Neural cell (in vitro differentiated cells): Measurements from ENCODE around the gene HDAC7. TPM values are rescaled to one million over a fixed set of nuclear protein-coding genes. Genes with fewer than 3 reads are reported as not detected.

Experiments
- H2AFZ ChIP-seq: fragments of 200-600, 300-800 bp; sonication (generic), shearing (Covaris generic); 2 replicates; pipeline ENCODE4 v1.6.0; 2014; ENCODE audit warnings: low read depth, mild to moderate bottlenecking, antibody characterized with exemption, low read length, moderate library complexity
- H3F3A ChIP-seq: fragments of 200-600 bp; shearing (Covaris generic); 2 replicates; pipeline ENCODE4 v1.6.1; 2016; ENCODE audit warnings: mild to moderate bottlenecking, moderate library complexity, mixed read lengths, antibody characterized with exemption, low read length; ENCODE audit not compliant: insufficient read depth, poor library complexity, severe bottlenecking
- H3K27ac ChIP-seq: fragments of 200-600, 300-800 bp; sonication (generic), shearing (Covaris generic); 2 replicates; pipeline ENCODE4 v1.5.1; 2014; ENCODE audit warnings: mild to moderate bottlenecking, low read length, moderate library complexity
- H3K27me3 ChIP-seq: fragments of 300-800, 200-600 bp; sonication (generic), shearing (Covaris generic); 2 replicates; pipeline ENCODE4 v1.6.0; 2014; ENCODE audit warnings: mild to moderate bottlenecking, low read depth, low read length, moderate library complexity; ENCODE audit not compliant: insufficient read depth
- H3K36me3 ChIP-seq: fragments of 300-800, 200-600 bp; sonication (generic), shearing (Covaris generic); 2 replicates; pipeline ENCODE4 v1.5.1; 2014; ENCODE audit warnings: mild to moderate bottlenecking, antibody characterized with exemption, low read length, moderate library complexity; ENCODE audit not compliant: insufficient read depth
- H3K4me2 ChIP-seq: fragments of 300-800, 200-600 bp; sonication (generic), shearing (Covaris generic); 2 replicates; pipeline ENCODE4 v1.6.0; 2014; ENCODE audit warnings: mild to moderate bottlenecking, low read length
- H3K4me3 ChIP-seq: fragments of 300-800, 200-600 bp; sonication (generic), shearing (Covaris generic); 2 replicates; pipeline ENCODE4 v1.5.1; 2014; ENCODE audit warnings: mild to moderate bottlenecking, low read length, moderate library complexity
- H3K79me2 ChIP-seq: fragments of 200-600 bp; shearing (Covaris generic); replicated peaks from 2 replicates; pipeline ENCODE4 v1.6.0; 2014; ENCODE audit warnings: mild to moderate bottlenecking, low read length, moderate library complexity; ENCODE audit not compliant: insufficient read depth
- H3K9ac ChIP-seq: fragments of 300-800, 200-600 bp; sonication (generic), shearing (Covaris generic); 2 replicates; pipeline ENCODE4 v1.6.1; 2016; ENCODE audit warnings: mild to moderate bottlenecking, low read length, mixed read lengths
- H3K9me2 ChIP-seq: fragments of 200-600 bp; shearing (Covaris generic); 2 replicates; pipeline ENCODE4 v1.6.1; 2016; ENCODE audit warnings: mild to moderate bottlenecking, low read length, mixed read lengths; ENCODE audit not compliant: insufficient read depth
- H3K9me3 ChIP-seq: fragments of 200-600, 300-800 bp; sonication (generic), shearing (Covaris generic); 2 replicates; pipeline ENCODE4 v1.6.1; 2016; ENCODE audit warnings: mild to moderate bottlenecking, mixed run types, low read length, moderate library complexity, mixed read lengths
- H4K20me1 ChIP-seq: fragments of 200-600 bp; shearing (Covaris generic); 2 replicates; pipeline ENCODE4 v1.6.1; 2016; ENCODE audit warnings: mild to moderate bottlenecking, mixed run types; ENCODE audit not compliant: insufficient read depth
- EP300 ChIP-seq: fragments of 450-650 bp; conservative IDR thresholded peaks from 2 replicates; pipeline ENCODE4 v1.6.1; 2014; ENCODE audit warnings: antibody characterized with exemption, mild to moderate bottlenecking, moderate library complexity; ENCODE audit not compliant: poor library complexity, severe bottlenecking
- EZH2 ChIP-seq: fragments of 200-600, 300-800 bp; shearing (Covaris generic), sonication (generic); IDR thresholded peaks from 2 replicates; pipeline ENCODE4 v1.6.1; 2014; ENCODE audit warnings: antibody characterized with exemption, low read length, borderline replicate concordance, mild to moderate bottlenecking; ENCODE audit not compliant: insufficient read depth, poor library complexity, severe bottlenecking
- MXI1 ChIP-seq: fragments of 450-650 bp; conservative IDR thresholded peaks from 2 replicates; pipeline ENCODE4 v1.6.1; 2014; ENCODE audit warnings: antibody characterized with exemption, mild to moderate bottlenecking; ENCODE audit not compliant: poor library complexity, severe bottlenecking
- POLR2AphosphoS5 ChIP-seq: IDR thresholded peaks from 2 replicates; pipeline ENCODE4 v1.6.1; 2012
- RAD21 ChIP-seq: fragments of 450-650 bp; conservative IDR thresholded peaks from 2 replicates; pipeline ENCODE4 v1.6.1; 2014; ENCODE audit warnings: antibody characterized with exemption, mild to moderate bottlenecking, moderate library complexity
- SMC3 ChIP-seq: fragments of 450-650 bp; conservative IDR thresholded peaks from 2 replicates; pipeline ENCODE4 v1.6.1; 2014; ENCODE audit warnings: antibody characterized with exemption, mild to moderate bottlenecking, moderate library complexity; ENCODE audit not compliant: poor library complexity
- TAF1 ChIP-seq: IDR thresholded peaks from 2 replicates; pipeline ENCODE4 v1.6.1; 2012; ENCODE audit warnings: low read depth
- polyA plus RNA-seq: library from polyadenylated mRNA; depleted of rRNA; stranded (reverse); fragments of >200 nt; gene quantifications from 2 replicates; pipeline ENCODE4 v1.2.3, GENCODE V29; 2014
- TF ChIP-seq, protein P1 (sequence below): fragments of 450-650 bp; IDR thresholded peaks from 2 replicates; pipeline ENCODE4 v1.5.1; 2014; ENCODE audit warnings: antibody characterized with exemption, mild to moderate bottlenecking, moderate library complexity; ENCODE audit not compliant: poor library complexity, severe bottlenecking
- TF ChIP-seq, protein P2 (sequence below): IDR thresholded peaks from 2 replicates; pipeline ENCODE4 v1.6.1; 2012; ENCODE audit warnings: borderline replicate concordance

The HDAC7 gene
- polyA plus RNA-seq, 1 donor from 2014 or later = 30.2 TPM

DNA sequence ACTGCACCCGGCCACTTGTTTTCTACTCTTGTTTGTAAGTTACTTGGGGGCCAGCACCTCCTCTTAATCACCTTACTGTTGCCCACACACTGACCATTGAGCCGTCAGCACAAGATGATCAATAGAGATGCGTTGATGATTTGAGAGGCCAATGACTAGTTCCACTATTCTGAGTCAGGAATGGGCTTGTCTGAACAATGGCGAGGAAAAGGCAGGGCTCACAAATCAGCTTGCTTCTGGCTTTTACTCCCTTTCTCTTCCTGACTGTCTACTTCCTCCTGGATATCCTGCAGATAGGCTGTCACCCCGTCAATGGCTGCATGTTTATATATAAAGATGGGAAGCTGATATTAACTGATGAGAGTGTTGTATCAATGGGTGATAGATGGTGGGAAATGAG, 29.1 kb upstream of the HDAC7 start:
- no peaks in the 10 kb centered on the region for H3K36me3 ChIP-seq
- H3F3A ChIP-seq = no peaks in the 10 kb centered on the region
- H3K27me3 ChIP-seq = no peaks in the 10 kb centered on the region
- no peaks in the 10 kb centered on the region for H4K20me1 ChIP-seq
- no peak overlapping the region for H3K4me3 ChIP-seq
- H3K4me2 ChIP-seq = no peak overlapping the region
- H3K79me2 ChIP-seq = no peaks in the 10 kb centered on the region
- no peak overlapping the region for H2AFZ ChIP-seq
- TF ChIP-seq MXI1 = no peak
- no peak for TF ChIP-seq TAF1
- no peak for TF ChIP-seq EP300
- H3K9me3 ChIP-seq = no peaks in the 10 kb centered on the region
- no peak overlapping the region for H3K27ac ChIP-seq
- no peaks in the 10 kb centered on the region for H3K9me2 ChIP-seq
- H3K9ac ChIP-seq = no peak overlapping the region

DNA sequence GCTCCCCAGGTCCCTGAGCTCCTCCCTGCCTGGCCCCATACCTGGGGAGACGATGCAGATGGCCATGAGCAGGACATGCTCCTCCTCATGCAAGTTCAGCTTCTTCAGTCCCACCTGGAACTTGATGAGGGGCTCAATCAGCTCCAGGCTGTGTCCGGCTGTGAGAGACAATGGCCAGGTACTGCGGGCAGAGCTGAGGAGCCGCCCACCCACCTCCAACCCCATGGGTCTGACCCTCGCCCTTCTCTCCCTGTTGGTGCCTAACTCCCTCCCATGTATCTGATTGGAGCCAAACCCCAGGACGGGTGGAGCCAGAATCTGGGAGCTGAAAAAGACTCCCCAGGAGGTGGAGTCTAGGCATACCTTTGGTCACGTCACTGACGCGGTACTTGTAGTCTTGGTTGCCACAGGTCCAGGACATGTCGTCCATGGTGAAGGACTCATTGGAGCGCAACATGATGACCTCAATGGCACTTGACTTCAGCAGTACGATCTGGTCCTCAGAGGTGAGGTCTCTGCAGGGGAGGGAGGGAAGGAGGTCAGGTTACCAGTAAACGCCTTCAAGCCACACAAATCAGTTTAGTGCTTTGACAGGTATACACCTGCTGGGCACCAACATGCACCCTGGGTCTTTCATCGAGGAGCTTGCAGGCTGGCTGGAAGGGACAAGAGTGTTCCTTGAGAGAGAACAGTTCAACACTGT, 26.7 kb upstream of the HDAC7 start:
- H3K79me2 ChIP-seq = no peaks in the 10 kb centered on the region
- H3K9me2 ChIP-seq = no peaks in the 10 kb centered on the region
- no peak overlapping the region for H3K4me2 ChIP-seq
- H3K36me3 ChIP-seq = no peaks in the 10 kb centered on the region
- no peak overlapping the region for H3K4me3 ChIP-seq
- no peak overlapping the region for H2AFZ ChIP-seq
- no peaks in the 10 kb centered on the region for H4K20me1 ChIP-seq
- H3K9ac ChIP-seq = no peak overlapping the region
- no peaks in the 10 kb centered on the region for H3K27me3 ChIP-seq
- no peaks in the 10 kb centered on the region for H3F3A ChIP-seq
- H3K27ac ChIP-seq = no peak overlapping the region
- H3K9me3 ChIP-seq = no peaks in the 10 kb centered on the region
- TF ChIP-seq EP300 (no peak), EZH2 (no peak), POLR2AphosphoS5 (no peak), MXI1 (no peak), SMC3 (no peak), RAD21 (no peak), TAF1 (no peak)
- TF ChIP-seq, protein P1, sequence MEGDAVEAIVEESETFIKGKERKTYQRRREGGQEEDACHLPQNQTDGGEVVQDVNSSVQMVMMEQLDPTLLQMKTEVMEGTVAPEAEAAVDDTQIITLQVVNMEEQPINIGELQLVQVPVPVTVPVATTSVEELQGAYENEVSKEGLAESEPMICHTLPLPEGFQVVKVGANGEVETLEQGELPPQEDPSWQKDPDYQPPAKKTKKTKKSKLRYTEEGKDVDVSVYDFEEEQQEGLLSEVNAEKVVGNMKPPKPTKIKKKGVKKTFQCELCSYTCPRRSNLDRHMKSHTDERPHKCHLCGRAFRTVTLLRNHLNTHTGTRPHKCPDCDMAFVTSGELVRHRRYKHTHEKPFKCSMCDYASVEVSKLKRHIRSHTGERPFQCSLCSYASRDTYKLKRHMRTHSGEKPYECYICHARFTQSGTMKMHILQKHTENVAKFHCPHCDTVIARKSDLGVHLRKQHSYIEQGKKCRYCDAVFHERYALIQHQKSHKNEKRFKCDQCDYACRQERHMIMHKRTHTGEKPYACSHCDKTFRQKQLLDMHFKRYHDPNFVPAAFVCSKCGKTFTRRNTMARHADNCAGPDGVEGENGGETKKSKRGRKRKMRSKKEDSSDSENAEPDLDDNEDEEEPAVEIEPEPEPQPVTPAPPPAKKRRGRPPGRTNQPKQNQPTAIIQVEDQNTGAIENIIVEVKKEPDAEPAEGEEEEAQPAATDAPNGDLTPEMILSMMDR = no peak
- TF ChIP-seq, protein P2, sequence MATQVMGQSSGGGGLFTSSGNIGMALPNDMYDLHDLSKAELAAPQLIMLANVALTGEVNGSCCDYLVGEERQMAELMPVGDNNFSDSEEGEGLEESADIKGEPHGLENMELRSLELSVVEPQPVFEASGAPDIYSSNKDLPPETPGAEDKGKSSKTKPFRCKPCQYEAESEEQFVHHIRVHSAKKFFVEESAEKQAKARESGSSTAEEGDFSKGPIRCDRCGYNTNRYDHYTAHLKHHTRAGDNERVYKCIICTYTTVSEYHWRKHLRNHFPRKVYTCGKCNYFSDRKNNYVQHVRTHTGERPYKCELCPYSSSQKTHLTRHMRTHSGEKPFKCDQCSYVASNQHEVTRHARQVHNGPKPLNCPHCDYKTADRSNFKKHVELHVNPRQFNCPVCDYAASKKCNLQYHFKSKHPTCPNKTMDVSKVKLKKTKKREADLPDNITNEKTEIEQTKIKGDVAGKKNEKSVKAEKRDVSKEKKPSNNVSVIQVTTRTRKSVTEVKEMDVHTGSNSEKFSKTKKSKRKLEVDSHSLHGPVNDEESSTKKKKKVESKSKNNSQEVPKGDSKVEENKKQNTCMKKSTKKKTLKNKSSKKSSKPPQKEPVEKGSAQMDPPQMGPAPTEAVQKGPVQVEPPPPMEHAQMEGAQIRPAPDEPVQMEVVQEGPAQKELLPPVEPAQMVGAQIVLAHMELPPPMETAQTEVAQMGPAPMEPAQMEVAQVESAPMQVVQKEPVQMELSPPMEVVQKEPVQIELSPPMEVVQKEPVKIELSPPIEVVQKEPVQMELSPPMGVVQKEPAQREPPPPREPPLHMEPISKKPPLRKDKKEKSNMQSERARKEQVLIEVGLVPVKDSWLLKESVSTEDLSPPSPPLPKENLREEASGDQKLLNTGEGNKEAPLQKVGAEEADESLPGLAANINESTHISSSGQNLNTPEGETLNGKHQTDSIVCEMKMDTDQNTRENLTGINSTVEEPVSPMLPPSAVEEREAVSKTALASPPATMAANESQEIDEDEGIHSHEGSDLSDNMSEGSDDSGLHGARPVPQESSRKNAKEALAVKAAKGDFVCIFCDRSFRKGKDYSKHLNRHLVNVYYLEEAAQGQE = no peak
